Cerebellar cortex (tissue), 1 donor: ENCODE measurements around the gene CMSS1.

Experiments used
- DNase-seq: peaks from one replicate; pipeline ENCODE4 v3.0.0-alpha.2; 2015; ENCODE audit warnings: low spot score

The CMSS1 gene

DNA sequence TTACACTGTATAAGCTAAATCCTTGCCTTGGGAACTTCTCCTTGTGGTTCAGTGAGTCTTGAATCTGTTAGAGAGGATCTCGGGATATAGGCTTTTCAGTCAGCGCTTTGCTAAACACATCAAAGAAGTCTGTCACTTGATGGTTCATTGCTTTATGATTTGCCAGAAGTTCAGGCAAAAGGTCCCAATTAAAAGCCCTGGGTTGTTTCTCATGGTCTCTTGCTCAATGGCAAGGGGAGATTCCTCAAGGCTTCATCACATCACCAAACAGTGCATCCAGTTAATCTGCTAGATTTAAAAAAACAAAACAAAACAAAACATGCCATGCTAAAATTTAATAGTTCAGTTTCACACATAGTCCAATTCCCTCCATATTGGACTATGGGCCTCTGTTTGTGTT, 181.9 kb downstream of the CMSS1 start:
- DNase-seq, result no peak

DNA sequence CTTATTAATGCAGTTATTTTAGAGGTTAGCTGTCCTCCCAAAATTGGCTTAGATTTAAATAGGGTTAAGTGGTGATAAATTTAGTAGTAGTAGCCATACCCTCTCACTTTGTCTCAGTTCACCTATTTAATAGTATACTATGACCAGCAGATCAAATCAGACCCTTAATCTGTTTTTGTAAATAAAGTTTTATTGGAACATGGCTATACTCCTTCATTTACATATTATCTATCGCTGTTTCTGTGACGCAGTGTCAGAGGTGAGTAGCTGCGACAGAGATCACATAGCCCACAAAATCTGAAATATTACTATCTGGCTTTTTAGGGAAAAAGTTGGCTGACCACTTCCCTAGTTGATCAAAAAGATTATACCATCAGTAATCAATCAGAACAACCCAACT, 183.4 kb downstream of the CMSS1 start:
- DNase-seq, result no peak

GRCh38 chr3:100001526-100002270, 184.0 kb downstream of the CMSS1 start:
- no peak for DNase-seq

DNA sequence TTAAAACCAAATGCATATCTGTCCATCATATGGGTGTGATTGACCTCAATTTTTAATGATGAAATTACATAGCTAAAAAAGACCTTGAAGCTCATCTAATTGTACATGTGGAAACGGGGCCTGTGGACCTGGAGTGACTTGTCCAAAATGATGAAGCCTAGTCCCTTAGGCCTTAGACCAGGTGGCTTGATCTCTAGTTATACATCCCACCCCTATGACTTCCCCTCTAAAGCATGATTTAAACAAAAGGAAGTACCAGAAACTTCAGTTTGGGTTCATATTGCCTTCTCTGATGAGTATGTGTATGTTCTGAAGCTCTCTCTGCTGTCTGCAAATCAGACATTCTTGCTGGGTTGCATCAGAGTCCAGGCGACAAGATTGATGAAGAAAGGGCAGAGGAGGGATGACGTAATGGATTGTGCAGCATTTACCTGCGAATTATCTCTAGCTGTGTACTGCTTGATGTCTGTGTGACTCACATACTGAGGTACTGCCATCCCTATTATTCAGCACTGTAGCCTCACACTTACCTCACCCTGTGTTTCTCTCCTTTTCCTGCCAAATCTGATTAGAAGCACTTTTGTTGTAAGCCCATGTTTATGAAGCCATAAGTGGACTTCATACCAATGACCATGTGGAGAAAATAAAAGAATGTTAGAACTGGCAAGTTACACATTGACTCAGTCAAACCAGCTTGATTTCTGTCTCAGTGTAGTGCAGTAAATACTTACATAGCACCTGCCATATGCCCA, 185.1 kb downstream of the CMSS1 start:
- peak; percentile 15 for DNase-seq

GRCh38 chr3:100003609-100004503, 186.2 kb downstream of the CMSS1 start:
- no peak for DNase-seq

DNA sequence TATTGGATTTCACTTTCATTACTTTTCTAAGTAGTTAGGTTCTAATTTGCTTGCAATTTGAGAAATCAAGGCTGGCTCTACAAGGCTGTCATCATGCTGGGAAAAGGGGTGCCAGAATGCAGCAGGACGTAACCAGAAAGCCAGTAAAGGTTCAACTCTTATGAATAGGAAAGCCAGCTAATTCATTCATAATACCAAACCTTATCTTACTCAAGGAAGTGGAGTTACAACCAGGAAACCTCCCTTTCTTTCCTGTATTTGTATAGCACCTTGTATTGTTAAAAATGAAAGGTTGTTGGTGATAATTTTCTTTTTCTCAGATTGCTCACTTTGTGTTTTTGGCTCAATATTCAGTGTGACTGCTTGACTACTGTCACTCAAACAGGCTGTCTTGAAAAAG, 187.3 kb downstream of the CMSS1 start:
- DNase-seq, result no peak

GRCh38 chr3:100005665-100006393, 188.2 kb downstream of the CMSS1 start:
- DNase-seq, result no peak

DNA sequence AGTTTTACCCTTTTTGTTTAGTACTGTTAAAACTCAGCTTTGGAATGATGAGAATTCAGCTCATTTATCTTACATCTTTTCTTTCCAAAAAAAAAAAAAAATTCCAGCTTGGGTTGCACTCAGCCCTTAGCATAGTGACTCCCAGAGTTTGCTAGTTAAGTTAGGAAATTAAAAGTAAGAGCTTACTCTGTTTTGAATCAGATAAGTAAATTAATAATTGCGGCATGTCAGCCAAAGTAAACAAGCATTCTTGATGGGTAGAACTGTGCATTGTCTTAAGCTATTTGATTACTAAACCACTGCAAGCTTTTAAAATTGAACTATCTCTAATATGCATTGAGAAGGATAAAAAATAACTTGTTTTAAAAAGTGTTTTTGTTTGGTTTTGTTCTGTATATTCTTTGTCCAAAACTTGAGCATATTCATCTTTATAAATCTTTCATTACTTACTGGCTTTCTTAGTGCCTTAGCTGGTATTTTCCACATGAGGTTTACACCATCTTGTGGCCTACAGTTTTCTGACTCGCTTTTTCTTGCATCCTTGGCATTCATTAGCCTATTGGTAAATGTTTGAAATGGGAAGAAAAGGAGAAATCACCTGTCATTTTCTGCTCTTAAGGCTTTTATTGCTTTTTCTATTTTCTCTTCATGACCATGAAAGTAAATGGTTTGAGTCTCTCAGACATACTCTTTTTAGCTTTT, 189.1 kb downstream of the CMSS1 start:
- no peak for DNase-seq

DNA sequence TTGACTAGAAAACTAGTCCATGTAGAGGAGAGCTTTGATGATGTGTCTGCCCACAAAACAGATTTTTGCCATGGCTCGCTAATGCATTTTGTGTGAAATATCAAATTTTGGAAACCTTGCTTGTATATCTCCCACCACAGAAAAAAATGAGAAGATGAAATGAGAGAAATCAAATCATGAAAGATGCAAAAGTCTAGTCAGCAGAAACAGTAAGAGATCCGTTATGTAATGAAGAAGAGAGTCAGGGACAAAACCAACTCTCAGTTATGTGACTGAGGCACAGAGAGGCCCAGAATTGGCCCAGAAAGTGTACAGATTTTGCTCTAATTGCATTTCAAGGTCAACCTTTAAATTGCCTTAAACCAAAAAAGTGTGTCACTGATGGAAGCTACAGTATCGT, 189.7 kb downstream of the CMSS1 start:
- no peak for DNase-seq

DNA sequence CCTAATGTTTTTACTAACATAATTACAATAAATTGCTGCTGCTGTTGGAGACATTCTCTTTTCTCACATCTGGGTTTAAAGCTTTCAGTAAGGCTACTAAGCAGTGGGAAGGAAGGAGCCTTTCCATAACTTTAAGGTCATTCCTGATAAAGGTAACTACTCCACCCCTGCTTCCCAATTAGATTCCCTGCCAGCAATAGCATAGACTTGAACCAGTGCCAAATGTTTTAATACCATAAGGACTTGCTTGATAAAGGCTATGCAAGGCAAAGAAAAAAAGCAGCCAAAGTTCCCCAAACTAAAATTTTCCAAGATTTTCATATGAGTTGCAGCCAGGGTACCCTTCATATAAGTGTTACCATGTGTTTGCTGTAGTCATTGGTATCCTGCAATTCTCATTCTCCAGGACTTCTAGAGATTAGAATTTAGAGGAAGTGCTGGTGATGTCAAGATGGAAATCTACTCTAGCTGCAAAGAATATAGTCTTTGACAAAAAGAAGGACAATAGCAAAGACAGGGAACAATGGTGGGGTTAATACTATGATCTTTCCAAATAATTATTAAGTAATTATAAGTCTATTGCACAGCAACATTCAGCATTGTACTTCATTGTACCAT, 190.5 kb downstream of the CMSS1 start:
- DNase-seq, result no peak

DNA sequence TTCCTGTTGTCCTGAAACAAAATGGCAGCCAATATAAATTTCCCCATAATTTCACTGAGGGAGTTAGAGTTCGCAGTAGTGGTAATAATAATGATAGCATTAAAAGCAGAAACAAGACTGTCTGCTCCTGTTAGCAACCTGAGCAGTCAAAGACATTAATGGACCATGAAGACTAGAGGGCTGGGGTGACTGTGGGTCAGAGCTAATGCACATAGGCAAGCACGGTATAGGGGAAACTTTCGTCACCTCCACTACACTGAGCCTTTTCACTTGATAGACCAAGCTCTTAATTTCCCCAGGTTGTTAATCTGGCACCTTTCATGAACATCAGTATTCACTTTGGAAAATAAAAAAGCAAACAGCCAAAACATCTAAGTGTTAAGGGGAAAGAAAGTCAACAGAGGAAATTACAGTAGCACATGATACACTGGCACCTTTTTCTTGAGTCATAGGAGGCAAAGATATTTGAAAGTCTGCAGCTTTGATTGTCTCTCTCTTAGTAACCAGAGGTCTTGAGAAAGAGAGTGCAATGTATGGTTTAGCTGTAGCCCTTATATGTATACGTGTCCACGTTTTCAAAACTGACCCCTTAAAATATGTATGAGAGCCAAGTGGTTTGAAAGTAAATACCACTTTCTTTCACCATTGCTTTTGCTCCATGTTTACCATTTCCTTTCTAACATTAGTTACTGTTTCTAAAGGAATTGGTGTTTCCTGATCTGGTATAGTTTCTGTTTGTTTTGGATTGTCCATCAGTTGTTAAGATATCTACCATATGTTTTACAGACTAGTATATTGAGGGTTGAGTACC, 191.8 kb downstream of the CMSS1 start:
- DNase-seq, result no peak

DNA sequence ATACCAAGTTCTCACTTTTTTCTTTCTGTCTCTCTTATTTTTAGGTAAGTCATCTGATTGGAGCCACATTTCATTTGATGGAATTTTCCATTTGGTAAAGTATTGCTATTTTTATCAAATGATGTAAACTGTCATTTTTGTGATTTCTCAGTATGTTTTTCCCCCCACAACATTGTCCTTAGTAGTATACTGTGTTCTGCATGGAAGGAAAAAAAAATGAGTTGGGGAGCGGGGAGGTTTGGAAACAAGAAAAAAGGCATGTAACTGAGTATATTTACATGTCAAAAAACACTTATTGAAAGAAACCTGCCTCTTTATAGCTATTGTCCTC, 192.4 kb downstream of the CMSS1 start:
- no peak for DNase-seq

DNA sequence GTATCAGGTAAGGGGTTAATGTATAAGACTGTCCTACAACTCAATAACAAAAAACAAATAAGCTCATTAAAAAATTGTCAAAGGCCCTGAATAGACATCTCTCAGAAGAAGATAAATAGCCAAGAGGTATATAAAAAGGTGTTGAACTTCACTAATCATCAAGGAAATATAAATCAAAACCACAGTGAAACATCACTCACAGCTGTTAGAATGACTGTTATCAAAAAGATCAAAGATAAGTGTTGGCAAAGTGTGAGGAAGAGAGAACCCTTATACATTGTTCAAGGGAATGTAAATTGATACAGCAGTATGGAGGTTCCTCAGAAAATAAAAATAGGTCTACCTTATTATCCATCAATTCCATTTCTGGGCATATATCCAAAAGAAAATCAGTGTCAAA, 201.1 kb downstream of the CMSS1 start:
- no peak for DNase-seq

GRCh38 chr3:100019719-100020118, 202.1 kb downstream of the CMSS1 start:
- no peak for DNase-seq

DNA sequence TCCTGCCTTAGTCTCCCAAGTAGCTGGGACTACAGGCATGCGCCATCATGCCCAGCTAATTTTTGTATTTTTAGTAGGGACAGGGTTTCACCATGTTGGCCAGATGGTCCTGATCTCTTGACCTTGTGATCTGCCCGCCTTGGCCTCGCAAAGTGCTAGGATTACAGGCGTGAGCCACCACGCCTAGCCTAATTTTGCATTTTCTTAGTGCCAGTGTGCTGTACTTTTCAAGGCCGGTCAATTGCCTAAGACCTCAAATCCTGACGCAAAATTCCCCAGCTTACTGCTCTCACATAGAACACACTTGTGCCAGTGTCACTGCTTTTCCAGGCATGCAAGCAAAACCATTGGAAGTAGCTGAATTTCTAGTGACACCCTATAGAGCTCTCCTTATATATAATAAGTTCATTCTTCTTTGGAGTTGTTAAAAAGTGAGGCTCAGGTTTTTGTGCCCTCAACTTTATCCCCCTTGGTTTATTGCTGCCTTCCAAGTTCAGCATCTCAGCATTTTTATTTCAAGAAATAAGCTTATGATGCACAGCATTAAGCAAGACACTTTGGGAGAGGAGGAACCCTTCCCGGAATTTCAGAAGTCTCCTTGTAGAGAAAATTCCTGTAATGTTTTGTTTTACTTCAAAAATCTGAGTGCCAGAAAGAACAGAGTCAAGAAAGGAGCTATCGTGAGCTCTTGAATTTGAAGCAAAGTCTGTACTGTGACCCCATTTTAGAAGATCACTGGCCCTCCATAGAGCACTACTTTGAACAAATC, 203.4 kb downstream of the CMSS1 start:
- DNase-seq, result no peak

DNA sequence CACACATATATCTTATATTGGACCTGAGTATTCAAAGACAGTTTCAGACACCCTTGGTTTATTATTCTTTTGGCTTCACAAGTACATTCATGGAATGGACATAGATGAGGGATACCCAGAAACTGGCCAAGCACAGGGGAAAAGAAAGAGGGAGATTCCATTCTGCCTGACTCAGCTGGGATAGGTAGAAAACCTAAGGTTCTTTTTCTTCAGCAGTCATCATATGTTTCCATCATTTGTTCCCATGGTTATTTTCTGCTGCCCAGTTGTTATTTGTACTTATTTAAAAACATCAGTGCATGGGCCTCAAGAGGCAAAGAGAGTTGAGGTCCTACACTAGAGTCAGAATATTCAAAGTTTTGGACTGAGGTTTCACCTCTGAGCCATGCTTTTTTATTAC, 204.8 kb downstream of the CMSS1 start:
- no peak for DNase-seq

DNA sequence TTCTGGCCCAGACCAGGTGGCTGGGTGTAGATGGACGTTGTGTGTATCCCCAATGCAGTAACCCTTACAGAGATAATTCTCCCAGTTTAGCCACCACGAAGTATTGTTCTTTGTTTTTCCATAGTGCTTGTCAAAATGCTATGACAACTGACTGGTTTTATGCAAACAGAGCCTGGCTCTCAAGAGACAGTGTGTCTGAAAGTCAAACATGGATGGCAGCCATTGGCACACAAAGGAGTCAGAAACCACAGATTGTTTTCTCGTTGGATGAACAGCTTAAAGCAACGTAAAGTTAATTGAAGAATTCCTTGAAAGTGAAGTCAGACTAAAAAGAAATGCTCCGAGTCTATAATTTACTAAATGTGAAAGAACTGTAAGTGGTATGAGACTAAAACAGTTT, 205.5 kb downstream of the CMSS1 start:
- no peak for DNase-seq

DNA sequence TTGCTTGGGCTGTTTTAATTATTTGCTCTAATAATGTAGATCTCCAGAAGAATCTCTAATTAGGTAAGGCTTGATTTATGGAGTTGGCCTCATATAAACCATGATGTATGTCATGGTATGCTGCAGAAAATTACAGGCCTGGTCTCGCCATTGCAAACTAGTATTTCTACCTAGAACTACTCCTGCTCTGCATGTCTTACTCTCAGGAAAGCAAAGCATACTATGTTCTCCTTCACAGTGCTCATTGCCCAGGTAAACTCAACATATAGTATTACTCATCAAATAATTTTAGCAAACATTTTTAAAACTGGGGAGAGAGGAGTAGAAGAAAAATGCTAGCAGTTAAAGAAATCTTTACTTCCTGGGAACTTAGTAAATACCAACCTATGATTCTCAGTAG, 205.9 kb downstream of the CMSS1 start:
- no peak for DNase-seq

- DNase-seq, result no peak
Observed at GRCh38 chr3:100024520-100025303, 207.1 kb downstream of the CMSS1 start.
